IPS-15b (cell line): Measurements from ENCODE around the gene RGS10.
A peak's percentile ranks its signal among the peaks of the same experiment; 100 is the strongest.
"Not testable (repeated sequence)": the region's sequence is repeated elsewhere in the genome, so short reads cannot be mapped to it uniquely, and the experiment has no call there.

ENCODE experiments used
- H3K27me3 ChIP-seq: one replicate; pipeline ENCODE4 v1.6.1; 2013; ENCODE audit warnings: low read length; ENCODE audit not compliant: control insufficient read depth, insufficient read depth
- H3K36me3 ChIP-seq: one replicate; pipeline ENCODE4 v1.6.1; 2013; ENCODE audit warnings: low read length; ENCODE audit not compliant: control insufficient read depth, insufficient read depth
- H3K4me1 ChIP-seq: one replicate; pipeline ENCODE4 v1.6.1; 2013; ENCODE audit warnings: mild to moderate bottlenecking, low read length; ENCODE audit not compliant: control insufficient read depth, insufficient read depth
- H3K4me3 ChIP-seq: one replicate; pipeline ENCODE4 v1.5.1; 2013; ENCODE audit warnings: low read depth, low read length
- H3K9ac ChIP-seq: one replicate; pipeline ENCODE4 v1.6.1; 2013; ENCODE audit warnings: low read depth, mild to moderate bottlenecking, low read length
- H3K9me3 ChIP-seq: one replicate; pipeline ENCODE4 v1.6.1; 2013; ENCODE audit warnings: mild to moderate bottlenecking, low read length; ENCODE audit not compliant: control insufficient read depth, insufficient read depth

Gene RGS10

GRCh38 chr10:119542357-119542987 is at the start of gene RGS10:
RGS10 (minus strand) TSS chr10:119542719; CDS start chr10:119542638, 81 bp downstream.
- no peak within 1 kb of the TSS for H3K9ac ChIP-seq
- peaks cover 3% of the 10 kb centered on the region for H3K4me1 ChIP-seq
- no peaks in the 10 kb centered on the region for H3K9me3 ChIP-seq
- H3K4me3 ChIP-seq: peak within 1 kb of the TSS; percentile 76
- H3K36me3 ChIP-seq: no peaks in the 10 kb centered on the region
- H3K27me3 ChIP-seq: peaks cover 25% of the 10 kb centered on the region

GRCh38 chr10:119588071-119588470 is 45.6 kb upstream of the RGS10 start:
- no peak overlapping the region for H3K9ac ChIP-seq
- no peak overlapping the region for H3K4me3 ChIP-seq
- no peaks in the 10 kb centered on the region for H3K9me3 ChIP-seq
- H3K36me3 ChIP-seq: peaks cover 14% of the 10 kb centered on the region
- H3K4me1 ChIP-seq: no peaks in the 10 kb centered on the region
- H3K27me3 ChIP-seq: no peaks in the 10 kb centered on the region

GRCh38 chr10:119578355-119578754 is 35.8 kb upstream of the RGS10 start:
- Histone ChIP-seq H3K4me3 (no peak overlapping the region), H3K9ac (no peak overlapping the region), H3K36me3 (peaks cover 28% of the 10 kb centered on the region), H3K9me3 (no peaks in the 10 kb centered on the region), H3K27me3 (no peaks in the 10 kb centered on the region), H3K4me1 (no peaks in the 10 kb centered on the region)

- Histone ChIP-seq H3K9ac (no peak overlapping the region), H3K9me3 (no peaks in the 10 kb centered on the region), H3K27me3 (no peaks in the 10 kb centered on the region), H3K4me3 (no peak overlapping the region), H3K4me1 (no peaks in the 10 kb centered on the region), H3K36me3 (peaks cover 25% of the 10 kb centered on the region)
Measured at GRCh38 chr10:119575991-119576390, 33.5 kb upstream of the RGS10 start.

- no peak overlapping the region for H3K4me3 ChIP-seq
- no peaks in the 10 kb centered on the region for H3K4me1 ChIP-seq
- peaks cover 25% of the 10 kb centered on the region for H3K36me3 ChIP-seq
- no peaks in the 10 kb centered on the region for H3K27me3 ChIP-seq
- H3K9ac ChIP-seq: no peak overlapping the region
- no peaks in the 10 kb centered on the region for H3K9me3 ChIP-seq
Measured at GRCh38 chr10:119575506-119575905, 33.0 kb upstream of the RGS10 start.

- H3K9me3 ChIP-seq: no peaks in the 10 kb centered on the region
- H3K4me1 ChIP-seq: no peaks in the 10 kb centered on the region
- no peak overlapping the region for H3K4me3 ChIP-seq
- no peaks in the 10 kb centered on the region for H3K27me3 ChIP-seq
- no peak overlapping the region for H3K9ac ChIP-seq
- no peaks in the 10 kb centered on the region for H3K36me3 ChIP-seq
Measured at GRCh38 chr10:119567978-119568377, 25.5 kb upstream of the RGS10 start.

GRCh38 chr10:119562097-119562496 is 19.6 kb upstream of the RGS10 start:
- Histone ChIP-seq H3K9ac (no peak overlapping the region), H3K4me3 (no peak overlapping the region), H3K4me1 (no peaks in the 10 kb centered on the region), H3K9me3 (no peaks in the 10 kb centered on the region), H3K27me3 (no peaks in the 10 kb centered on the region), H3K36me3 (no peaks in the 10 kb centered on the region)

GRCh38 chr10:119559511-119559910 is 17.0 kb upstream of the RGS10 start:
- H3K36me3 ChIP-seq, H3K4me1 ChIP-seq, H3K4me3 ChIP-seq, H3K9me3 ChIP-seq, H3K27me3 ChIP-seq, H3K9ac ChIP-seq: not testable (repeated sequence)

- H3K4me1 ChIP-seq, H3K4me3 ChIP-seq, H3K27me3 ChIP-seq, H3K9me3 ChIP-seq, H3K36me3 ChIP-seq, H3K9ac ChIP-seq: not testable (repeated sequence)
Measured at GRCh38 chr10:119556081-119556480, 13.6 kb upstream of the RGS10 start.

- H3K4me1 ChIP-seq: no peaks in the 10 kb centered on the region
- no peak overlapping the region for H3K4me3 ChIP-seq
- H3K36me3 ChIP-seq: no peaks in the 10 kb centered on the region
- H3K9ac ChIP-seq: no peak overlapping the region
- no peaks in the 10 kb centered on the region for H3K27me3 ChIP-seq
- H3K9me3 ChIP-seq: no peaks in the 10 kb centered on the region
Measured at GRCh38 chr10:119555178-119555784, 12.8 kb upstream of the RGS10 start.

GRCh38 chr10:119550827-119551226 is 8.3 kb upstream of the RGS10 start:
- no peaks in the 10 kb centered on the region for H3K27me3 ChIP-seq
- no peaks in the 10 kb centered on the region for H3K9me3 ChIP-seq
- H3K4me3 ChIP-seq: no peak overlapping the region
- H3K4me1 ChIP-seq: no peaks in the 10 kb centered on the region
- H3K36me3 ChIP-seq: no peaks in the 10 kb centered on the region
- H3K9ac ChIP-seq: no peak overlapping the region

GRCh38 chr10:119549247-119549999 is 6.9 kb upstream of the RGS10 start:
- H3K36me3 ChIP-seq: no peaks in the 10 kb centered on the region
- no peak overlapping the region for H3K9ac ChIP-seq
- H3K9me3 ChIP-seq: no peaks in the 10 kb centered on the region
- H3K4me1 ChIP-seq: no peaks in the 10 kb centered on the region
- H3K4me3 ChIP-seq: no peak overlapping the region
- no peaks in the 10 kb centered on the region for H3K27me3 ChIP-seq
